ENCODE measurements around the gene GABBR2. TPM values are rescaled to one million over a fixed set of nuclear protein-coding genes. Genes with fewer than 3 reads are reported as not detected.

Gene GABBR2
- total RNA-seq, 1 experiment from 2014 or later, result 0.76 TPM

DNA sequence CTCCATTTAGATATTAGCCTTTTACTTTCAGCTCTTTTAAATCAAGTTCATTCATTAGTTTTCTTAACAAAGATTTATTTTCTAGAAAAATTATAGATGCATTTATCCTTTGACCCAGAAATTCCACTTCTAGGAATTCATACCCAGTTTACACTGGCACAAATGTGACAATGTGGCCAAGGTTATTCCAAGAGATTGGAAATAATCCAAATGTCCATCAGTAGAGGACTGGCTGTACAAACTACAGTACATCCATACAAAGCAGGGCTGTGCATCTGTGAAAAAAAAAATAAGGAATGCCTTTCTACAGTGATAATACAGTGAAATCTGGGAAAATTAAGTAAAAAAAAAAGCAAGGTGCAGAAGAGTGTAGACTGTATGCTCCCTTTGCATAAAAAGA is 149.2 kb downstream of the GABBR2 start:
- POLR2A ChIA-PET (ENCODE audit: unreplicated experiment), result no interaction called here
- Histone ChIP-seq H3K9me2 (ENCODE audit: insufficient read depth) (no peaks in the 10 kb centered on the region), H3K9me3 (ENCODE audit: insufficient read depth, low read depth) (no peaks in the 10 kb centered on the region), H3K4me1 (replicated peaks; ENCODE audit: insufficient read depth) (0 out of 2 replicates have a peak, but pooled peaks cover 4% of the 10 kb centered on the region), H3K27me3 (ENCODE audit: insufficient read depth, low read depth) (no peaks in the 10 kb centered on the region), H3K4me3 (no peak overlapping the region), H2AFZ (no peak overlapping the region), H4K20me1 (ENCODE audit: insufficient read depth) (no peaks in the 10 kb centered on the region), H3K79me2 (ENCODE audit: low read depth) (no peaks in the 10 kb centered on the region), H3K4me2 (no peak overlapping the region), H3F3A (ENCODE audit: insufficient read depth, low read depth) (0 out of 2 replicates have a peak, but pooled peaks cover 5% of the 10 kb centered on the region), H3K27ac (no peak overlapping the region), H3K36me3 (ENCODE audit: low read depth) (no peaks in the 10 kb centered on the region)
- BruUV-seq (replicated peaks), result no TSS peak
- no peak for TF ChIP-seq EZH2 (IDR thresholded peaks at IDR 0.05; ENCODE audit: low read depth)
- TF ChIP-seq, protein P1, sequence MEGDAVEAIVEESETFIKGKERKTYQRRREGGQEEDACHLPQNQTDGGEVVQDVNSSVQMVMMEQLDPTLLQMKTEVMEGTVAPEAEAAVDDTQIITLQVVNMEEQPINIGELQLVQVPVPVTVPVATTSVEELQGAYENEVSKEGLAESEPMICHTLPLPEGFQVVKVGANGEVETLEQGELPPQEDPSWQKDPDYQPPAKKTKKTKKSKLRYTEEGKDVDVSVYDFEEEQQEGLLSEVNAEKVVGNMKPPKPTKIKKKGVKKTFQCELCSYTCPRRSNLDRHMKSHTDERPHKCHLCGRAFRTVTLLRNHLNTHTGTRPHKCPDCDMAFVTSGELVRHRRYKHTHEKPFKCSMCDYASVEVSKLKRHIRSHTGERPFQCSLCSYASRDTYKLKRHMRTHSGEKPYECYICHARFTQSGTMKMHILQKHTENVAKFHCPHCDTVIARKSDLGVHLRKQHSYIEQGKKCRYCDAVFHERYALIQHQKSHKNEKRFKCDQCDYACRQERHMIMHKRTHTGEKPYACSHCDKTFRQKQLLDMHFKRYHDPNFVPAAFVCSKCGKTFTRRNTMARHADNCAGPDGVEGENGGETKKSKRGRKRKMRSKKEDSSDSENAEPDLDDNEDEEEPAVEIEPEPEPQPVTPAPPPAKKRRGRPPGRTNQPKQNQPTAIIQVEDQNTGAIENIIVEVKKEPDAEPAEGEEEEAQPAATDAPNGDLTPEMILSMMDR (conservative IDR thresholded peaks at IDR 0.05), result no peak
- CTCF ChIA-PET, result no interaction called here
- no peak for DNase-seq
- intact Hi-C loops (cut with micrococcal nuclease; ENCODE audit: unreplicated experiment), result no loop called here

DNA sequence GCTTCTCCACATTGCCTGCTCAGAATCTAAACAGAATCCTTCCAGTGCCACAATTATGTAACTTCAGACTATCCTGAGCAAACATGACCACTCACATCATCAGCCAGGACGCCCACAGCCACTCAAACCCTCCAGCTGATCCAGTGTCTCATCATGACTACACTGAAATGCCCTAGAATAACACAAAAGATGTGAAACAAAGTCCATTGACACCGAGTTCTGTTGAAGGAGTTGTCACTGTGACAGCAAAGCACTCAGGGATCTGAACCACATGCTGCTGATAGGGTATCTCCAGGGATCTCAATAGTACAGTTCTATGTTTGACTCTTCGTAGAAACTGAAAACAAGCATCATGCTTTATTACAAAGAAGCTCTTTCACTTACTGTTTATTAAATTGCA is 150.2 kb downstream of the GABBR2 start:
- H4K20me1 ChIP-seq (ENCODE audit: insufficient read depth), result no peaks in the 10 kb centered on the region
- no peaks in the 10 kb centered on the region for H3K27me3 ChIP-seq (ENCODE audit: insufficient read depth, low read depth)
- intact Hi-C loops (cut with micrococcal nuclease; ENCODE audit: unreplicated experiment), result no loop called here
- no peak overlapping the region for H2AFZ ChIP-seq
- H3K36me3 ChIP-seq (ENCODE audit: low read depth), result no peaks in the 10 kb centered on the region
- H3K27ac ChIP-seq, result no peak overlapping the region
- no peak for DNase-seq
- no peak for TF ChIP-seq EZH2 (IDR thresholded peaks at IDR 0.05; ENCODE audit: low read depth)
- TF ChIP-seq, protein P1 (conservative IDR thresholded peaks at IDR 0.05), result no peak
- BruUV-seq (replicated peaks), result no TSS peak
- 0 out of 2 replicates have a peak, but pooled peaks cover 5% of the 10 kb centered on the region for H3K4me1 ChIP-seq (replicated peaks; ENCODE audit: insufficient read depth)
- H3K9me2 ChIP-seq (ENCODE audit: insufficient read depth), result no peaks in the 10 kb centered on the region
- no peaks in the 10 kb centered on the region for H3K79me2 ChIP-seq (ENCODE audit: low read depth)
- POLR2A ChIA-PET (ENCODE audit: unreplicated experiment), result no interaction called here
- no peaks in the 10 kb centered on the region for H3K9me3 ChIP-seq (ENCODE audit: insufficient read depth, low read depth)
- H3F3A ChIP-seq (ENCODE audit: insufficient read depth, low read depth), result peaks cover 5% of the 10 kb centered on the region; the same call in 1 of the 2 replicates
- H3K4me3 ChIP-seq, result no peak overlapping the region
- CTCF ChIA-PET, result no interaction called here
- H3K4me2 ChIP-seq, result no peak overlapping the region

DNA sequence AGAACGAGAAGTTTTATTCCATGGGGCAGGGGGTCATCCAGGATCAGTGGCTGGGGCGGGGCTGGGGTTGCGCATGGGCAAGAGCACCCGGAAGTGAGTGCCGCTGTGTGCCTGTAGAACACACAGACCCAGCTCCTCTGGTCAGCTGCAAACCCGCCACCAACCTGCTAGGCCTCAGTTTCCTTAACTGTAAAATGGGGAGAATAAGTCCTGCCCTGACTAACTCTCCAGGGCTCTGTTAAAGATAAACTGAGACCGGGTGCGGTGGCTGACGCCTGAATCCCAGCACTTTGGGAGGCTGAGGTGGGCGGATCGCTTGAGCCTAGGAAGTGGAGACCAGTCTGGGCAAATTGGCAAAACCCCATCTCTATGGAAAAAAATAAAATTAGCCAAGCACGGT is 152.2 kb downstream of the GABBR2 start:
- no peaks in the 10 kb centered on the region for H3K9me2 ChIP-seq (ENCODE audit: insufficient read depth)

More for the DNA sequence above, 152.2 kb downstream of the GABBR2 start:
- Histone ChIP-seq H3K4me3 (no peak overlapping the region), H3K9me3 (ENCODE audit: insufficient read depth, low read depth) (no peaks in the 10 kb centered on the region), H3K79me2 (ENCODE audit: low read depth) (no peaks in the 10 kb centered on the region), H3K4me2 (no peak overlapping the region), H2AFZ (no peak overlapping the region), H3F3A (ENCODE audit: insufficient read depth, low read depth) (peaks cover 22% of the 10 kb centered on the region), H3K36me3 (ENCODE audit: low read depth) (no peaks in the 10 kb centered on the region), H3K27ac (no peak overlapping the region), H3K4me1 (replicated peaks; ENCODE audit: insufficient read depth) (peaks cover 26% of the 10 kb centered on the region), H4K20me1 (ENCODE audit: insufficient read depth) (no peaks in the 10 kb centered on the region), H3K27me3 (ENCODE audit: insufficient read depth, low read depth) (no peaks in the 10 kb centered on the region)
- CTCF ChIA-PET, result no interaction called here
- DNase-seq, result no peak
- intact Hi-C loops (cut with micrococcal nuclease; ENCODE audit: unreplicated experiment), result no loop called here
- BruUV-seq (replicated peaks), result no TSS peak
- no peak for TF ChIP-seq EZH2 (IDR thresholded peaks at IDR 0.05; ENCODE audit: low read depth)
- TF ChIP-seq, protein P1 (conservative IDR thresholded peaks at IDR 0.05), result no peak
- POLR2A ChIA-PET (ENCODE audit: unreplicated experiment), result interaction anchor here (0.6 kb wide), 1 partner anchor 500 kb away, joined by 5 read pairs; the partner anchor contains the start of gene NANS
